ENCODE results near the gene SNPH. TPM values are rescaled to one million over a fixed set of nuclear protein-coding genes. Genes with fewer than 3 reads are reported as not detected.

The SNPH gene
- polyA plus RNA-seq, 1 donor: 2.3 TPM

GRCh38 chr20:1306316-1307135 lies 40.4 kb downstream of the SNPH start:
- no peaks in the 10 kb centered on the region for H3K9me3 ChIP-seq (ENCODE audit: control insufficient read depth, low read depth, low read length)
- no peak for DNase-seq
- H3K27ac ChIP-seq (ENCODE audit: low read length): no peak overlapping the region
- no peaks in the 10 kb centered on the region for H3K27me3 ChIP-seq (ENCODE audit: control insufficient read depth, insufficient read depth, low read length)
- H3K4me3 ChIP-seq (ENCODE audit: low read length): no peak overlapping the region
- no CpG with 5 or more reads among the region's 14 CpGs for WGBS (ENCODE audit: insufficient coverage, low lambda C conversion rate)
- H3K4me1 ChIP-seq (ENCODE audit: control insufficient read depth, insufficient read depth, low read length): no peaks in the 10 kb centered on the region
- H3K36me3 ChIP-seq (ENCODE audit: control insufficient read depth, insufficient read depth, low read length): peaks cover 15% of the 10 kb centered on the region

- no peak for DNase-seq
- no peaks in the 10 kb centered on the region for H3K27me3 ChIP-seq (ENCODE audit: control insufficient read depth, insufficient read depth, low read length)
- H3K27ac ChIP-seq (ENCODE audit: low read length): no peak overlapping the region
- no peaks in the 10 kb centered on the region for H3K4me1 ChIP-seq (ENCODE audit: control insufficient read depth, insufficient read depth, low read length)
- WGBS (ENCODE audit: insufficient coverage, low lambda C conversion rate): no CpG with 5 or more reads among the region's 10 CpGs
- no peak overlapping the region for H3K4me3 ChIP-seq (ENCODE audit: low read length)
- H3K36me3 ChIP-seq (ENCODE audit: control insufficient read depth, insufficient read depth, low read length): peaks cover 16% of the 10 kb centered on the region
- no peaks in the 10 kb centered on the region for H3K9me3 ChIP-seq (ENCODE audit: control insufficient read depth, low read depth, low read length)
Observed at GRCh38 chr20:1307171-1307570, 41.1 kb downstream of the SNPH start.

- no CpG with 5 or more reads among the region's 13 CpGs for WGBS (ENCODE audit: insufficient coverage, low lambda C conversion rate)
- DNase-seq: no peak
Observed at GRCh38 chr20:1307571-1307971, 41.5 kb downstream of the SNPH start.

GRCh38 chr20:1308067-1308701 lies 42.1 kb downstream of the SNPH start:
- Histone ChIP-seq H3K36me3 (ENCODE audit: control insufficient read depth, insufficient read depth, low read length) (peaks cover 21% of the 10 kb centered on the region), H3K4me1 (ENCODE audit: control insufficient read depth, insufficient read depth, low read length) (peaks cover 1% of the 10 kb centered on the region)
- no peak for DNase-seq

More at GRCh38 chr20:1307571-1307971, 41.5 kb downstream of the SNPH start:
- Histone ChIP-seq H3K36me3 (ENCODE audit: control insufficient read depth, insufficient read depth, low read length) (peaks cover 20% of the 10 kb centered on the region), H3K4me1 (ENCODE audit: control insufficient read depth, insufficient read depth, low read length) (no peaks in the 10 kb centered on the region), H3K9me3 (ENCODE audit: control insufficient read depth, low read depth, low read length) (no peaks in the 10 kb centered on the region), H3K27ac (ENCODE audit: low read length) (no peak overlapping the region), H3K27me3 (ENCODE audit: control insufficient read depth, insufficient read depth, low read length) (no peaks in the 10 kb centered on the region), H3K4me3 (ENCODE audit: low read length) (no peak overlapping the region)

GRCh38 chr20:1308702-1309095 lies 42.6 kb downstream of the SNPH start:
- Histone ChIP-seq H3K36me3 (ENCODE audit: control insufficient read depth, insufficient read depth, low read length) (peaks cover 21% of the 10 kb centered on the region), H3K27me3 (ENCODE audit: control insufficient read depth, insufficient read depth, low read length) (no peaks in the 10 kb centered on the region), H3K9me3 (ENCODE audit: control insufficient read depth, low read depth, low read length) (peaks cover 6% of the 10 kb centered on the region), H3K4me1 (ENCODE audit: control insufficient read depth, insufficient read depth, low read length) (peaks cover 5% of the 10 kb centered on the region), H3K4me3 (ENCODE audit: low read length) (no peak overlapping the region), H3K27ac (ENCODE audit: low read length) (no peak overlapping the region)
- no peak for DNase-seq
- no CpG with 5 or more reads among the region's 9 CpGs for WGBS (ENCODE audit: insufficient coverage, low lambda C conversion rate)

More at GRCh38 chr20:1308067-1308701, 42.1 kb downstream of the SNPH start:
- H3K4me3 ChIP-seq (ENCODE audit: low read length): no peak overlapping the region
- no CpG with 5 or more reads among the region's 13 CpGs for WGBS (ENCODE audit: insufficient coverage, low lambda C conversion rate)
- H3K27me3 ChIP-seq (ENCODE audit: control insufficient read depth, insufficient read depth, low read length): no peaks in the 10 kb centered on the region
- peaks cover 4% of the 10 kb centered on the region for H3K9me3 ChIP-seq (ENCODE audit: control insufficient read depth, low read depth, low read length)
- no peak overlapping the region for H3K27ac ChIP-seq (ENCODE audit: low read length)

GRCh38 chr20:1309439-1309847 lies 43.3 kb downstream of the SNPH start:
- Histone ChIP-seq H3K27ac (ENCODE audit: low read length) (no peak overlapping the region), H3K36me3 (ENCODE audit: control insufficient read depth, insufficient read depth, low read length) (peaks cover 21% of the 10 kb centered on the region), H3K27me3 (ENCODE audit: control insufficient read depth, insufficient read depth, low read length) (no peaks in the 10 kb centered on the region), H3K4me3 (ENCODE audit: low read length) (no peak overlapping the region), H3K9me3 (ENCODE audit: control insufficient read depth, low read depth, low read length) (peaks cover 6% of the 10 kb centered on the region), H3K4me1 (ENCODE audit: control insufficient read depth, insufficient read depth, low read length) (peaks cover 5% of the 10 kb centered on the region)
- DNase-seq: no peak
- no CpG with 5 or more reads among the region's 12 CpGs for WGBS (ENCODE audit: insufficient coverage, low lambda C conversion rate)

- no CpG with 5 or more reads among the region's 9 CpGs for WGBS (ENCODE audit: insufficient coverage, low lambda C conversion rate)
- Histone ChIP-seq H3K27me3 (ENCODE audit: control insufficient read depth, insufficient read depth, low read length) (no peaks in the 10 kb centered on the region), H3K4me3 (ENCODE audit: low read length) (no peak overlapping the region), H3K9me3 (ENCODE audit: control insufficient read depth, low read depth, low read length) (peaks cover 6% of the 10 kb centered on the region), H3K36me3 (ENCODE audit: control insufficient read depth, insufficient read depth, low read length) (peaks cover 21% of the 10 kb centered on the region), H3K4me1 (ENCODE audit: control insufficient read depth, insufficient read depth, low read length) (peaks cover 5% of the 10 kb centered on the region), H3K27ac (ENCODE audit: low read length) (no peak overlapping the region)
- DNase-seq: no peak
Observed at GRCh38 chr20:1310071-1310470, 44.0 kb downstream of the SNPH start.

GRCh38 chr20:1310506-1311190 lies 44.6 kb downstream of the SNPH start:
- H3K4me3 ChIP-seq (ENCODE audit: low read length): no peak overlapping the region
- peaks cover 6% of the 10 kb centered on the region for H3K9me3 ChIP-seq (ENCODE audit: control insufficient read depth, low read depth, low read length)
- DNase-seq: no peak
- no peaks in the 10 kb centered on the region for H3K27me3 ChIP-seq (ENCODE audit: control insufficient read depth, insufficient read depth, low read length)
- no CpG with 5 or more reads among the region's 12 CpGs for whole genome bisulfite sequencing (ENCODE audit: insufficient coverage, low lambda C conversion rate)
- no peak overlapping the region for H3K27ac ChIP-seq (ENCODE audit: low read length)
- peaks cover 5% of the 10 kb centered on the region for H3K4me1 ChIP-seq (ENCODE audit: control insufficient read depth, insufficient read depth, low read length)
- peaks cover 21% of the 10 kb centered on the region for H3K36me3 ChIP-seq (ENCODE audit: control insufficient read depth, insufficient read depth, low read length)

- no peak for DNase-seq
- WGBS (ENCODE audit: insufficient coverage, low lambda C conversion rate): no CpG with 5 or more reads among the region's 20 CpGs
- Histone ChIP-seq H3K36me3 (ENCODE audit: control insufficient read depth, insufficient read depth, low read length) (peaks cover 23% of the 10 kb centered on the region), H3K4me1 (ENCODE audit: control insufficient read depth, insufficient read depth, low read length) (peaks cover 5% of the 10 kb centered on the region), H3K4me3 (ENCODE audit: low read length) (no peak overlapping the region), H3K9me3 (ENCODE audit: control insufficient read depth, low read depth, low read length) (peaks cover 6% of the 10 kb centered on the region), H3K27ac (ENCODE audit: low read length) (no peak overlapping the region), H3K27me3 (ENCODE audit: control insufficient read depth, insufficient read depth, low read length) (no peaks in the 10 kb centered on the region)
Observed at GRCh38 chr20:1312308-1312707, 46.2 kb downstream of the SNPH start.

- Histone ChIP-seq H3K4me1 (ENCODE audit: control insufficient read depth, insufficient read depth, low read length) (peaks cover 5% of the 10 kb centered on the region), H3K36me3 (ENCODE audit: control insufficient read depth, insufficient read depth, low read length) (peaks cover 23% of the 10 kb centered on the region), H3K4me3 (ENCODE audit: low read length) (no peak overlapping the region), H3K27me3 (ENCODE audit: control insufficient read depth, insufficient read depth, low read length) (no peaks in the 10 kb centered on the region), H3K9me3 (ENCODE audit: control insufficient read depth, low read depth, low read length) (peaks cover 6% of the 10 kb centered on the region), H3K27ac (ENCODE audit: low read length) (no peak overlapping the region)
- DNase-seq: no peak
- no CpG with 5 or more reads among the region's 16 CpGs for WGBS (ENCODE audit: insufficient coverage, low lambda C conversion rate)
Observed at GRCh38 chr20:1312904-1313235, 46.8 kb downstream of the SNPH start.
